ENCODE measurements around the gene GIGYF1. TPM values are rescaled to one million over a fixed set of nuclear protein-coding genes. Genes with fewer than 3 reads are reported as not detected.
A peak's percentile ranks its signal among the peaks of the same experiment; 100 is the strongest.

Gene GIGYF1
- total and polyA plus RNA-seq, 2 of the 8 experiments (the other 6 are each of a cell fraction or from before 2014, with no cell fraction given): 24.1 to 99.3 TPM

DNA sequence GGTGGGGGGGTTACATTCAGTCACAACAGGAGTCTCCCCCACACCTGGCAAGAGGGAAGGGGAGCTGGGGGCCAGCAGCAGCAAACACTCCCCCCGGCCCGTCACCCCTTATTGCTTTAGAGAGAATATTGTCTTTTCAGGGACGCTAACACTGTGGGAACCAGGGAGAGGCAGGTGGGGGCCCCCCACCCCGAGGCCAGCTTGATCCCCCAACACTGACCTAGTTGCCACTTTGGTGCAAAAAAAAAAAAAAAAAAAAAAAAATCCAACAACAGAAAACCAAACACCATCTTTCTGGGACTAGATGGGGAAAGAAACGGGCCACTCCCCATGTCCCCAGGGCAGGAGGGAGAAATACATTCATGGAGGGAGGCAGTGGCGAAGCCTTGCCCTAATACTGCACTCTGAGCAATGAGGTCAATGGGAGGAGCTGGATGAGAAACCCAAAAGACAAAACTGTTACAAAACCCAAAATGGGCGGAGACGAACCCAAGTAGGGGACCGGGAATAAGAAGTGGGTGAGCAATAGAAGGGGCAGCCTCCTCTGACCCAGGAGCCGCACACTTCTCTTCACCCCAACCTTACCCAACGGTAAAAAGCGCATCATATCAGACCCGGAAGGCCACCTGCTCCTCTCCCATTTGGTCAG is 14.0 kb downstream of the GIGYF1 start:
- no peak overlapping the region for H3K23ac ChIP-seq (ENCODE audit: insufficient read length)
- H2BK15ac ChIP-seq (ENCODE audit: low read length): no peak overlapping the region
- H3K4me2 ChIP-seq (ENCODE audit: insufficient read depth in 1 of 2, low read depth in 2 of 2, low read length in 2 of 2): no peak overlapping the region; a peak in 1 of 4 replicates
- no peak overlapping the region for H2AK5ac ChIP-seq (ENCODE audit: low read depth, low read length)
- no peak for FAIRE-seq
- no peak overlapping the region for H3K27ac ChIP-seq (ENCODE audit: low read depth, low read length)
- H3K18ac ChIP-seq (ENCODE audit: extremely low read depth, low read length): no peak overlapping the region
- H2BK120ac ChIP-seq (replicated peaks; ENCODE audit: low read depth, low read length): no peak overlapping the region
- H3K9ac ChIP-seq (replicated peaks in 1 of 4; ENCODE audit: extremely low read depth in 1 of 4, low read depth in 3 of 4, low read length in 3 of 4): no peak overlapping the region
- no peaks in the 10 kb centered on the region for H3K79me2 ChIP-seq (ENCODE audit: control insufficient read depth in 1 of 2, insufficient read depth in 2 of 2, low read length in 2 of 2)
- H2BK12ac ChIP-seq (ENCODE audit: low read depth, low read length): no peak overlapping the region
- H3K4ac ChIP-seq (replicated peaks; ENCODE audit: insufficient read length, low read depth, low read length): no peak overlapping the region
- H3K56ac ChIP-seq (replicated peaks; ENCODE audit: insufficient read length, low read depth, low read length): no peak overlapping the region
- H3K9me3 ChIP-seq (ENCODE audit: insufficient read depth in 2 of 2, low read depth in 1 of 2, low read length in 1 of 2): no peaks in the 10 kb centered on the region
- TF ChIP-seq POLR2A (IDR thresholded peaks at IDR 0.05; ENCODE audit: control extremely low read depth in 1 of 2, low read depth in 2 of 2, low read length in 2 of 2) (peak in 1 of 2 experiments; percentile 40; a peak in 1 of 3 replicates), JUND (IDR thresholded peaks at IDR 0.05; ENCODE audit: low read length) (no peak), SP4 (IDR thresholded peaks at IDR 0.05; ENCODE audit: low read length) (no peak), POLR2AphosphoS5 (IDR thresholded peaks at IDR 0.05; ENCODE audit: low read depth, low read length) (0 out of 2 replicates have a peak, but pooled peaks have one; percentile 58)
- H3K4me1 ChIP-seq (replicated peaks in 1 of 4; ENCODE audit: control insufficient read depth in 3 of 4, insufficient read depth in 4 of 4, low read length in 3 of 4): peaks cover 0 to 7% (median 4%) of the 10 kb centered on the region in 4 experiments; a peak in 6 of 7 replicates
- no peak overlapping the region for H3K4me3 ChIP-seq (ENCODE audit: extremely low read depth in 1 of 4, insufficient read depth in 2 of 4, low read depth in 3 of 4, low read length in 4 of 4)
- peaks cover 2% of the 10 kb centered on the region; the same call in 1 of the 2 replicates for H3K23me2 ChIP-seq (ENCODE audit: low read depth, low read length)
- H3K27me3 ChIP-seq (replicated peaks in 1 of 4; ENCODE audit: control insufficient read depth in 3 of 4, extremely low read depth in 1 of 4, insufficient read depth in 3 of 4, low read length in 3 of 4): no peaks in the 10 kb centered on the region
- ChIA-PET POLR2A (ENCODE audit: partially characterized antibody) (interaction anchor here (0.6 to 10.3 kb wide), 16 partner anchors 10 to 310 kb away, joined by 3 to 257 read pairs (median 4); partner anchors contain the start of genes FBXO24, GIGYF1, MOSPD3 and POP7), CTCF (ENCODE audit: partially characterized antibody) (interaction anchor here (0.9 to 20.7 kb wide), 12 partner anchors 13 to 120 kb away, joined by 3 to 254 read pairs (median 4); partner anchors contain the start of genes GIGYF1 and POP7)
- H4K8ac ChIP-seq (ENCODE audit: extremely low read depth, insufficient read depth, low read length): no peak overlapping the region
- no peak overlapping the region for H2BK20ac ChIP-seq (ENCODE audit: low read length)
- no peak overlapping the region for H3K14ac ChIP-seq (ENCODE audit: insufficient read length)
- peaks cover 3% of the 10 kb centered on the region for H3K79me1 ChIP-seq (ENCODE audit: low read depth, low read length)
- H2BK5ac ChIP-seq (ENCODE audit: low read depth, low read length): no peak overlapping the region
- H4K5ac ChIP-seq (ENCODE audit: insufficient read length, low read depth, low read length): no peak overlapping the region
- no peak overlapping the region for H2AFZ ChIP-seq (ENCODE audit: low read length)
- H4K20me1 ChIP-seq (replicated peaks in 1 of 2; ENCODE audit: control insufficient read depth in 1 of 2, insufficient read depth in 2 of 2, low read length in 2 of 2): peaks cover 13 to 34% of the 10 kb centered on the region in 2 experiments
- no peak for DNase-seq (ENCODE audit: low read depth in 1 of 2, low spot score in 2 of 2)
- WGBS, 2 experiments (ENCODE audit: extremely low coverage in 1 of 2, insufficient coverage in 1 of 2, insufficient read length in 1 of 2, insufficient replicate concordance in 2 of 2, low coverage in 1 of 2, low lambda C conversion rate in 2 of 2, missing lambda C conversion rate in 1 of 2): 80% methylated on average over 11 of the region's 13 CpGs; no CpG with 5 or more reads in 1 of the 2 experiments
- peaks cover 27 to 82% (median 52%) of the 10 kb centered on the region in 4 experiments for H3K36me3 ChIP-seq (ENCODE audit: control insufficient read depth in 2 of 4, insufficient read depth in 4 of 4, low read length in 3 of 4)
- no peak overlapping the region for H4K91ac ChIP-seq (replicated peaks; ENCODE audit: insufficient read length, low read length)

Data from H1 (cell line).